ENCODE measurements around the gene PRKCE. TPM values are rescaled to one million over a fixed set of nuclear protein-coding genes. Genes with fewer than 3 reads are reported as not detected.

PRKCE gene
- total RNA-seq, 1 donor from 2014 or later = 21.0 TPM

- no peak for TF ChIP-seq CTCF (IDR thresholded peaks at IDR 0.05; ENCODE audit: insufficient read depth, low read length, poor library complexity, severe bottlenecking)
- no peaks in the 10 kb centered on the region for H3K36me3 ChIP-seq (ENCODE audit: control insufficient read depth, insufficient read depth, low read length)
- no peak for DNase-seq (ENCODE audit: low read depth)
- no peak overlapping the region for H3K4me3 ChIP-seq (ENCODE audit: low read depth, low read length)
- no peaks in the 10 kb centered on the region for H3K27me3 ChIP-seq (ENCODE audit: control insufficient read depth, insufficient read depth, low read length)
Measured at GRCh38 chr2:45944074-45944473, 292.6 kb downstream of the PRKCE start.

- TF ChIP-seq CTCF (IDR thresholded peaks at IDR 0.05; ENCODE audit: insufficient read depth, low read length, poor library complexity, severe bottlenecking) = no peak
- no peak for DNase-seq (ENCODE audit: low read depth)
- H3K36me3 ChIP-seq (ENCODE audit: control insufficient read depth, insufficient read depth, low read length) = no peaks in the 10 kb centered on the region
- no peaks in the 10 kb centered on the region for H3K27me3 ChIP-seq (ENCODE audit: control insufficient read depth, insufficient read depth, low read length)
- no peak overlapping the region for H3K4me3 ChIP-seq (ENCODE audit: low read depth, low read length)
Measured at GRCh38 chr2:45945302-45945717, 293.8 kb downstream of the PRKCE start.

GRCh38 chr2:45946023-45946422 lies 294.5 kb downstream of the PRKCE start:
- no peaks in the 10 kb centered on the region for H3K36me3 ChIP-seq (ENCODE audit: control insufficient read depth, insufficient read depth, low read length)
- no peak for TF ChIP-seq CTCF (IDR thresholded peaks at IDR 0.05; ENCODE audit: insufficient read depth, low read length, poor library complexity, severe bottlenecking)
- no peak overlapping the region for H3K4me3 ChIP-seq (ENCODE audit: low read depth, low read length)
- no peaks in the 10 kb centered on the region for H3K27me3 ChIP-seq (ENCODE audit: control insufficient read depth, insufficient read depth, low read length)
- DNase-seq (ENCODE audit: low read depth) = peak; percentile 91

- Histone ChIP-seq H3K36me3 (ENCODE audit: control insufficient read depth, insufficient read depth, low read length) (no peaks in the 10 kb centered on the region), H3K27me3 (ENCODE audit: control insufficient read depth, insufficient read depth, low read length) (peaks cover 2% of the 10 kb centered on the region), H3K4me3 (ENCODE audit: low read depth, low read length) (no peak overlapping the region)
- TF ChIP-seq CTCF (IDR thresholded peaks at IDR 0.05; ENCODE audit: insufficient read depth, low read length, poor library complexity, severe bottlenecking) = no peak
- no peak for DNase-seq (ENCODE audit: low read depth)
Measured at GRCh38 chr2:45950606-45951005, 299.1 kb downstream of the PRKCE start.

GRCh38 chr2:45951025-45951727 lies 299.7 kb downstream of the PRKCE start:
- no peaks in the 10 kb centered on the region for H3K36me3 ChIP-seq (ENCODE audit: control insufficient read depth, insufficient read depth, low read length)
- H3K27me3 ChIP-seq (ENCODE audit: control insufficient read depth, insufficient read depth, low read length) = peaks cover 2% of the 10 kb centered on the region
- no peak for DNase-seq (ENCODE audit: low read depth)
- no peak overlapping the region for H3K4me3 ChIP-seq (ENCODE audit: low read depth, low read length)
- no peak for TF ChIP-seq CTCF (IDR thresholded peaks at IDR 0.05; ENCODE audit: insufficient read depth, low read length, poor library complexity, severe bottlenecking)

GRCh38 chr2:45952591-45952990 lies 301.1 kb downstream of the PRKCE start:
- no peak for DNase-seq (ENCODE audit: low read depth)
- peaks cover 2% of the 10 kb centered on the region for H3K27me3 ChIP-seq (ENCODE audit: control insufficient read depth, insufficient read depth, low read length)
- H3K4me3 ChIP-seq (ENCODE audit: low read depth, low read length) = no peak overlapping the region
- TF ChIP-seq CTCF (IDR thresholded peaks at IDR 0.05; ENCODE audit: insufficient read depth, low read length, poor library complexity, severe bottlenecking) = no peak
- H3K36me3 ChIP-seq (ENCODE audit: control insufficient read depth, insufficient read depth, low read length) = no peaks in the 10 kb centered on the region
